B cell (primary cell): Measurements from ENCODE around the gene EIF3D. TPM values are rescaled to one million over a fixed set of nuclear protein-coding genes. Genes with fewer than 3 reads are reported as not detected.

Experiments used
- ATAC-seq: fragments of 200-7000 bp; cut with Tn5 transposase; one replicate; pipeline ENCODE4 v1.10.0; 2021; ENCODE audit warnings: low read depth, mild to moderate bottlenecking, moderate number of reproducible peaks, moderate library complexity
- CTCF ChIA-PET: fragments of 350-600 bp; sonication (Branson Sonifier 250); formaldehyde crosslinking; loops from one replicate; lab custom pipeline; 2021; ENCODE audit warnings: antibody characterized with exemption, inconsistent platforms; lab: Charles Lee
- POLR2A ChIA-PET: fragments of 350-600 bp; sonication (Branson Sonifier 250); formaldehyde crosslinking; loops from one replicate; lab custom pipeline; 2021; ENCODE audit warnings: antibody characterized with exemption; lab: Charles Lee
- DNase-seq: peaks from one replicate; pipeline ENCODE4 v3.0.0; 2013
- H2AFZ ChIP-seq: 2 replicates; pipeline ENCODE4 v1.6.1; 2012; ENCODE audit warnings: mild to moderate bottlenecking, low read depth, low read length; ENCODE audit not compliant: insufficient read depth, poor library complexity, severe bottlenecking
- H3K27ac ChIP-seq, 2 donors: 1 replicate in 1 of 2; 2 replicates in 1 of 2; pipeline ENCODE4 v1.5.1; 2012 to 2013; ENCODE audit warnings: low read length in 2 of 2, mild to moderate bottlenecking in 2 of 2, moderate library complexity in 1 of 2
- H3K27me3 ChIP-seq, 4 experiments: fragments of 200-600 bp in 1 of 4; sonication (generic) in 1 of 4; replicated peaks in 1 of 4; 1 replicate in 2 of 4; 2 replicates in 2 of 4; pipeline versions ENCODE4 v1.6.1 to v1.7.0; 2013 to 2016; ENCODE audit warnings: low read length in 3 of 4, mild to moderate bottlenecking in 2 of 4, mixed read lengths in 1 of 4, moderate library complexity in 1 of 4; ENCODE audit not compliant: insufficient read depth in 4 of 4, control insufficient read depth in 3 of 4; ENCODE audit errors: control extremely low read depth in 1 of 4
- H3K36me3 ChIP-seq, 2 experiments: replicated peaks in 1 of 2; 1 replicate in 1 of 2; 2 replicates in 1 of 2; pipeline versions ENCODE4 v1.6.1 to v1.7.1; 2013; ENCODE audit warnings: low read length in 1 of 2; ENCODE audit not compliant: insufficient read depth in 2 of 2, control insufficient read depth in 1 of 2; ENCODE audit errors: control extremely low read depth in 1 of 2, extremely low read depth in 1 of 2
- H3K4me1 ChIP-seq, 2 donors: fragments of 200-600 bp in 1 of 2; sonication (generic) in 1 of 2; 1 replicate in 1 of 2; 2 replicates in 1 of 2; pipeline versions ENCODE4 v1.5.1 to v1.6.1; 2013 to 2017; ENCODE audit warnings: low read length in 2 of 2; ENCODE audit not compliant: control insufficient read depth in 2 of 2, insufficient read depth in 2 of 2
- H3K4me2 ChIP-seq: replicated peaks from 2 replicates; pipeline ENCODE3; 2012; ENCODE audit warnings: mild to moderate bottlenecking, low read depth, low read length; ENCODE audit not compliant: poor library complexity, severe bottlenecking
- H3K4me3 ChIP-seq, 5 experiments: fragments of 200-600 bp in 1 of 5; sonication (generic) in 1 of 5; 1 replicate in 3 of 5; 2 replicates in 2 of 5; pipeline versions ENCODE4 v1.5.1 to v1.7.0; 2011 to 2016; ENCODE audit warnings: low read length in 4 of 5, mild to moderate bottlenecking in 4 of 5, low read depth in 2 of 5, control low read depth in 1 of 5, moderate library complexity in 1 of 5; ENCODE audit not compliant: insufficient read depth in 1 of 5; ENCODE audit errors: control extremely low read depth in 1 of 5, extremely low read depth in 1 of 5
- H3K79me2 ChIP-seq: fragments of 200-600 bp; sonication (generic); one replicate; pipeline ENCODE4 v1.6.0; 2016; ENCODE audit warnings: low read length; ENCODE audit not compliant: control insufficient read depth, insufficient read depth
- H3K9ac ChIP-seq: fragments of 200-600 bp; sonication (generic); 2 replicates; pipeline ENCODE4 v1.6.1; 2017; ENCODE audit warnings: mild to moderate bottlenecking, low read length, moderate library complexity
- H3K9me3 ChIP-seq, 3 donors: one replicate each; pipeline versions ENCODE4 v1.6.1 to v1.7.1; 2013; ENCODE audit warnings: low read length in 2 of 3; ENCODE audit not compliant: control insufficient read depth in 2 of 3, insufficient read depth in 1 of 3; ENCODE audit errors: control extremely low read depth in 1 of 3
- H4K20me1 ChIP-seq: 2 replicates; pipeline ENCODE4 v1.6.0; 2012; ENCODE audit warnings: mild to moderate bottlenecking, low read length; ENCODE audit not compliant: insufficient read depth, control insufficient read depth, poor library complexity, severe bottlenecking
- H3K27ac Mint-ChIP-seq: one replicate; pipeline ENCODE4 v1.8.0; 2021; ENCODE audit warnings: mixed read lengths
- H3K27me3 Mint-ChIP-seq: one replicate; pipeline ENCODE4 v1.8.0; 2021; ENCODE audit warnings: mixed read lengths
- H3K4me1 Mint-ChIP-seq: one replicate; pipeline ENCODE4 v1.8.0; 2021; ENCODE audit warnings: mixed read lengths
- H3K4me3 Mint-ChIP-seq: one replicate; pipeline ENCODE4 v1.8.0; 2021; ENCODE audit warnings: mixed read lengths
- H3K9me3 Mint-ChIP-seq: one replicate; pipeline ENCODE4 v1.8.0; 2022; ENCODE audit warnings: mixed read lengths; ENCODE audit not compliant: insufficient read depth
- EZH2 ChIP-seq: IDR thresholded peaks from 2 replicates; pipeline ENCODE4 v1.6.1; 2012; ENCODE audit warnings: borderline replicate concordance, low read depth, mild to moderate bottlenecking, moderate library complexity, low read length; ENCODE audit not compliant: insufficient read depth, poor library complexity, severe bottlenecking
- WGBS: methylation state at CpG from one replicate; pipeline ENCODE4 v1.1.5; 2013; ENCODE audit warnings: missing lambda C conversion rate; ENCODE audit not compliant: insufficient coverage; 5-methylcytosine and 5-hydroxymethylcytosine counted together
- intact Hi-C: fragments of 100-400 bp; cut with micrococcal nuclease; formaldehyde crosslinking; loops from one replicate; pipeline ENCODE4 v1.10.0; 2022
- polyA plus RNA-seq: library from polyadenylated mRNA; depleted of rRNA; stranded (reverse); fragments of >200 nt; gene quantifications from 2 replicates; pipeline ENCODE4 v1.2.3, GENCODE V29; 2012
- total RNA-seq, 2 donors: library from RNA; stranded (reverse); fragments of 120-200 nt in 1 of 2; gene quantifications; 1 replicate in 1 of 2; 2 replicates in 1 of 2; pipeline versions ENCODE4 v1.2.3 to v1.2.4, GENCODE V29; 2013 to 2022
- TF ChIP-seq, protein P1 (sequence below): fragments of 200-600 bp; IDR thresholded peaks from one replicate; pipeline ENCODE4 v1.8.0; 2022; ENCODE audit warnings: antibody characterized with exemption, mild to moderate bottlenecking

Gene EIF3D
- total and polyA plus RNA-seq, 2 donors (not counting 1 experiment from before 2014, with no cell fraction given): 274 to 324 TPM

DNA sequence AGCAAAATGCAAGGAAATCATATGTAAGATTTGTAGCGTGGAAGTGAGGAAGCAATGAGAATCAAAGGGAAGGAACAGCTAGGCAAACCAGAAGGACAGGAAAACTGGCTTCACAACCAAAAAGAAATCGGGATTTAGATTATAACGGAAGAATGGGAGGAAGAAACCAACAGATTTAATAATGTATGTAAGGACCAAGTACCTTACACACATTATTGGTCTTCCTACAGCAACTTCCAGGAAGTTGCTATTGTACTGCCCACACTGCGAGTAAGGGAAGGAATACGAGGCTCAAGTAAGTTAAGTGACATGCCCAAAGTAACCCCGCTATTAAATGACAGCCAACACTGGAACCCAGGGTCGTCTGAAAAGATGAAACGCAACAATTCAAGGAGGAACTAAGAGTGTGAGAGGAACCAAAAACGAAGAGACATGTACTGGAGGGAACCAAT lies 48.0 kb downstream of the EIF3D start:
- TF ChIP-seq EZH2: no peak
- TF ChIP-seq, protein P1, sequence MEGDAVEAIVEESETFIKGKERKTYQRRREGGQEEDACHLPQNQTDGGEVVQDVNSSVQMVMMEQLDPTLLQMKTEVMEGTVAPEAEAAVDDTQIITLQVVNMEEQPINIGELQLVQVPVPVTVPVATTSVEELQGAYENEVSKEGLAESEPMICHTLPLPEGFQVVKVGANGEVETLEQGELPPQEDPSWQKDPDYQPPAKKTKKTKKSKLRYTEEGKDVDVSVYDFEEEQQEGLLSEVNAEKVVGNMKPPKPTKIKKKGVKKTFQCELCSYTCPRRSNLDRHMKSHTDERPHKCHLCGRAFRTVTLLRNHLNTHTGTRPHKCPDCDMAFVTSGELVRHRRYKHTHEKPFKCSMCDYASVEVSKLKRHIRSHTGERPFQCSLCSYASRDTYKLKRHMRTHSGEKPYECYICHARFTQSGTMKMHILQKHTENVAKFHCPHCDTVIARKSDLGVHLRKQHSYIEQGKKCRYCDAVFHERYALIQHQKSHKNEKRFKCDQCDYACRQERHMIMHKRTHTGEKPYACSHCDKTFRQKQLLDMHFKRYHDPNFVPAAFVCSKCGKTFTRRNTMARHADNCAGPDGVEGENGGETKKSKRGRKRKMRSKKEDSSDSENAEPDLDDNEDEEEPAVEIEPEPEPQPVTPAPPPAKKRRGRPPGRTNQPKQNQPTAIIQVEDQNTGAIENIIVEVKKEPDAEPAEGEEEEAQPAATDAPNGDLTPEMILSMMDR: no peak
- Histone ChIP-seq H2AFZ (peak overlapping the region; percentile 97), H4K20me1 (no peaks in the 10 kb centered on the region), H3K9me3 (no peaks in the 10 kb centered on the region), H3K9ac (peak overlapping the region; percentile 90), H3K4me3 (peak overlapping the region; percentile 82 to 90 (median 86)), H3K36me3 (peaks cover 0 to 31% of the 10 kb centered on the region in 2 experiments), H3K4me2 (peak overlapping the region; percentile 80), H3K4me1 (peaks cover 11 to 18% of the 10 kb centered on the region in 2 donors), H3K79me2 (peaks cover 27% of the 10 kb centered on the region), H3K27ac (peak overlapping the region; percentile 95 to 98), H3K27me3 (no peaks in the 10 kb centered on the region)
- no peak for ATAC-seq
- WGBS: 9% methylated on average over 6 of the region's 9 CpGs
- intact Hi-C loops: loop anchor here (1.0 kb wide), 3 partner anchors 26 to 48 kb away; partner anchors contain the start of genes EIF3D and FOXRED2
- POLR2A ChIA-PET: interaction anchor here (0.6 to 2.1 kb wide), 6 partner anchors 26 to 165 kb away, joined by 4 to 9 read pairs (median 8); partner anchors contain the start of gene MYH9
- no peaks in the 10 kb centered on the region for H3K9me3 Mint-ChIP-seq
- H3K27me3 Mint-ChIP-seq: no peaks in the 10 kb centered on the region
- peaks cover 16% of the 10 kb centered on the region for H3K4me1 Mint-ChIP-seq
- peak overlapping the region; percentile 93 for H3K27ac Mint-ChIP-seq
- CTCF ChIA-PET: interaction anchor here (0.9 to 29.7 kb wide), 3 partner anchors 11 to 177 kb away, joined by 3 to 607 read pairs (median 11); no protein-coding TSS in a partner anchor
- DNase-seq: no peak
- H3K4me3 Mint-ChIP-seq: peak overlapping the region; percentile 95

DNA sequence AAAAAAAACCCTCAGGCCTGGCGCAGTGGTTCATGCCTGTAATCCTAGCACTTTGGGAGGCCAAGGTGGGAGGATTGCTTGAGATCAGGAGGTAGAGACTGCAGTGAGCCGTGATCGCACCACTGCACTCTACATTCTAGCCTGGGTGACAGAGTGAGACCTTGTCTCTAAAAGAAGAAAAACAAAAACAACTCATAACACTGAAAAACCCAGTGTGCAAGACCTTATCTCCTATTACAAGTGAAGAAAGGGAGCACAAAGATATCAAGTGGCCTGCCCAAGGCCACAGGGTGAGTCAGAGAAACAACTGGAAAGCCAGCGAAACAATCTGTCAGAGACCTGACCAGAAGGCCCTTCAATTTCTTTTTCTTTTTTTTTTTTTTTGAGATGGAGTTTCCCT lies 50.0 kb downstream of the EIF3D start:
- Mint-ChIP-seq H3K4me3 (no peak overlapping the region), H3K4me1 (peaks cover 16% of the 10 kb centered on the region), H3K27ac (no peak overlapping the region), H3K9me3 (no peaks in the 10 kb centered on the region), H3K27me3 (no peaks in the 10 kb centered on the region)
- intact Hi-C loops: no loop called here
- peaks cover 0 to 49% of the 10 kb centered on the region in 2 experiments for H3K36me3 ChIP-seq
- H3K27ac ChIP-seq: no peak overlapping the region
- no peaks in the 10 kb centered on the region for H3K27me3 ChIP-seq
- TF ChIP-seq, protein P1: no peak
- no peak for TF ChIP-seq EZH2
- H3K4me3 ChIP-seq: no peak overlapping the region
- ATAC-seq: no peak
- CTCF ChIA-PET: interaction anchor here (29.7 kb wide), 1 partner anchor 175 kb away, joined by 607 read pairs; no protein-coding TSS in a partner anchor
- H3K4me2 ChIP-seq: no peak overlapping the region
- peaks cover 27% of the 10 kb centered on the region for H3K79me2 ChIP-seq
- WGBS: 100% methylated on average over 1 of the region's 4 CpGs
- H3K9ac ChIP-seq: no peak overlapping the region
- DNase-seq: no peak
- H3K4me1 ChIP-seq: peaks cover 11 to 18% of the 10 kb centered on the region in 2 donors
- no peak overlapping the region for H2AFZ ChIP-seq
- H4K20me1 ChIP-seq: no peaks in the 10 kb centered on the region
- no peaks in the 10 kb centered on the region for H3K9me3 ChIP-seq
- POLR2A ChIA-PET: interaction anchor here (0.7 kb wide), 1 partner anchor 1152 kb away, joined by 6 read pairs; no protein-coding TSS in a partner anchor
